Adrenal gland (tissue), 12 donors: Measurements from ENCODE around the gene PDCD1LG2. TPM values are rescaled to one million over a fixed set of nuclear protein-coding genes. Genes with fewer than 3 reads are reported as not detected.

Experiments
- DNase-seq, 7 donors: peaks; one replicate each; pipeline ENCODE4 v3.0.0-alpha.2; 2019 to 2020
- H3K27ac ChIP-seq, 5 donors: fragments of 200-600 bp; sonication (generic) in 4 of 5; 1 replicate in 3 of 5; 2 replicates in 2 of 5; pipeline versions ENCODE4 v1.5.1 to v1.8.0; 2016 to 2020; ENCODE audit warnings: mild to moderate bottlenecking in 1 of 5
- H3K27me3 ChIP-seq: fragments of 200-600 bp; 2 replicates; pipeline ENCODE4 v1.8.0; 2021
- H3K36me3 ChIP-seq, 2 donors: fragments of 200-600 bp; replicated peaks in 1 of 2; 1 replicate in 1 of 2; 2 replicates in 1 of 2; pipeline versions ENCODE4 v1.5.1 to v1.8.0; 2018 to 2022
- H3K4me1 ChIP-seq, 2 donors: fragments of 200-600 bp; replicated peaks in 1 of 2; 1 replicate in 1 of 2; 2 replicates in 1 of 2; pipeline versions ENCODE4 v1.5.1 to v1.8.0; 2018 to 2021
- H3K4me3 ChIP-seq, 4 donors: fragments of 200-600 bp; sonication (generic) in 3 of 4; one replicate each; pipeline ENCODE4 v1.5.1; 2016 to 2018
- H3K9me3 ChIP-seq, 3 donors: fragments of 200-600 bp; sonication (generic) in 1 of 3; replicated peaks in 1 of 3; 1 replicate in 2 of 3; 2 replicates in 1 of 3; pipeline versions ENCODE4 v1.5.1 to v1.8.0; 2016 to 2021
- CTCF ChIP-seq, 6 experiments: fragments of 450-650 bp in 4 of 6; fragments of 200-600 bp in 2 of 6; sonication (generic) in 1 of 6; IDR thresholded peaks; 1 replicate in 5 of 6; 2 replicates in 1 of 6; pipeline versions ENCODE4 v1.5.1 to v1.8.0; 2016 to 2021; ENCODE audit warnings: antibody characterized with exemption in 6 of 6, mild to moderate bottlenecking in 2 of 6, moderate library complexity in 1 of 6
- POLR2A ChIP-seq, 2 donors: fragments of 450-650 bp; IDR thresholded peaks; one replicate each; pipeline ENCODE4 v1.6.1; 2017; ENCODE audit warnings: antibody characterized with exemption in 2 of 2, mild to moderate bottlenecking in 2 of 2, moderate library complexity in 1 of 2
- WGBS, 4 donors: extraction: QIAGEN DNeasy Blood & Tissue Kit in 2 of 4; methylation state at CpG; one replicate each; pipeline versions ENCODE4 v1.1.5 to v1.1.7; 2013 to 2017; 5-methylcytosine and 5-hydroxymethylcytosine counted together
- intact Hi-C, 2 donors: fragments of 100-400 bp; cut with DNase I; formaldehyde crosslinking; loops; one replicate each; pipeline versions ENCODE4 v1.14.1 to v1.15.0; 2022 to 2023
- polyA plus RNA-seq, 3 donors: library from polyadenylated mRNA; stranded (reverse); fragments of 200-250 nt in 2 of 3; fragments of 350-450 nt in 1 of 3; fragmentation: Illumina TruSeq in 1 of 3; extraction: RNeasy Lipid Tissue Mini Kit (QIAGEN cat#74804) in 1 of 3; gene quantifications; one replicate each; pipeline ENCODE4 v1.2.3, GENCODE V29; 2013 to 2014
- total RNA-seq, 9 donors: library from RNA; depleted of rRNA in 4 of 9; stranded (reverse); fragments of >200 nt in 4 of 9; fragments of 120-200 nt in 1 of 9; fragmentation: NEBNext Ultra II Directional in 1 of 9; extraction: Animal tissue kit (Norgen Biotek cat#: 25700) in 1 of 9; gene quantifications; one replicate each; pipeline versions ENCODE4 v1.1.0 to v1.2.4, GENCODE V29; 2013 to 2023
- donor health status: healthy with polysubstance abuse.
- donor health status: Bipolar disorder and iron deficiency.
- donor health status: DM: yes; HTN: yes; CAD: no.
- donor health status: DM: no; HTN: no; CAD: no.
- donor health status: DM: no; HTN: no; CAD: no.
- donor health status: DM: yes; HTN: yes; CAD: no.

PDCD1LG2 gene
- total and polyA plus RNA-seq, 12 donors: 0.17 to 5.5 (median 1.4) TPM

DNA sequence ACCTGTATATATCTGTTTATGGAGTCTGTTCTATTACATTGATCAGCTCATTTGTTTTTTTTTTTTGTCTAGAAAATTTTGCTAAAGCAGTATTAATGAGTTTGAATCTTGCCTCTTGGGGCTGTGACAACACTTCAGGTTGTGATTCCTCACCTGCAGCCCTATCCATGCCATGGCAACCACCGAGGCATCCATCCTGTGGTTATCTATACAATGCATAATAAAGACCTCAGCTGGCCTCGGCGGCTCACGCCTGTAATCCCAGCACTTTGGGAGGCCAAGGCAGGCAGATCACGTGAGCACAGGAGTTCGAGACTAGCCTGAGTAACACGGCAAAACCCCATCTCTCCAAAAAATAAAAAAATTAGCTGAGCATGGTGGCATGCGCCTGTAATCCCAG lies 28.1 kb upstream of the PDCD1LG2 start:
- TF ChIP-seq POLR2A (IDR thresholded peaks at IDR 0.05) (no peak), CTCF (IDR thresholded peaks at IDR 0.05) (no peak)
- no peak overlapping the region for H3K27ac ChIP-seq
- no peaks in the 10 kb centered on the region for H3K9me3 ChIP-seq
- H3K4me1 ChIP-seq: no peaks in the 10 kb centered on the region
- intact Hi-C loops: no loop called here
- no peaks in the 10 kb centered on the region for H3K36me3 ChIP-seq
- no peak for DNase-seq
- H3K4me3 ChIP-seq: no peak overlapping the region
- H3K27me3 ChIP-seq: no peaks in the 10 kb centered on the region
- 72 to 85% (median 80%) methylated on average over 6 to 8 of the region's 8 CpGs for WGBS, 4 donors

- no peak overlapping the region for H3K4me3 ChIP-seq
- H3K27ac ChIP-seq: no peak overlapping the region
- TF ChIP-seq CTCF (IDR thresholded peaks at IDR 0.05): no peak
- no peak for TF ChIP-seq POLR2A (IDR thresholded peaks at IDR 0.05)
- no peaks in the 10 kb centered on the region for H3K4me1 ChIP-seq
- 62 to 90% (median 77%) methylated on average over 2 of the region's 2 CpGs for WGBS, 4 donors
- DNase-seq: no peak
- H3K27me3 ChIP-seq: no peaks in the 10 kb centered on the region
- intact Hi-C loops: no loop called here
- no peaks in the 10 kb centered on the region for H3K36me3 ChIP-seq
- H3K9me3 ChIP-seq: no peaks in the 10 kb centered on the region
These were observed 27.0 kb upstream of the PDCD1LG2 start for GRCh38 chr9:5483306-5483705.

DNA sequence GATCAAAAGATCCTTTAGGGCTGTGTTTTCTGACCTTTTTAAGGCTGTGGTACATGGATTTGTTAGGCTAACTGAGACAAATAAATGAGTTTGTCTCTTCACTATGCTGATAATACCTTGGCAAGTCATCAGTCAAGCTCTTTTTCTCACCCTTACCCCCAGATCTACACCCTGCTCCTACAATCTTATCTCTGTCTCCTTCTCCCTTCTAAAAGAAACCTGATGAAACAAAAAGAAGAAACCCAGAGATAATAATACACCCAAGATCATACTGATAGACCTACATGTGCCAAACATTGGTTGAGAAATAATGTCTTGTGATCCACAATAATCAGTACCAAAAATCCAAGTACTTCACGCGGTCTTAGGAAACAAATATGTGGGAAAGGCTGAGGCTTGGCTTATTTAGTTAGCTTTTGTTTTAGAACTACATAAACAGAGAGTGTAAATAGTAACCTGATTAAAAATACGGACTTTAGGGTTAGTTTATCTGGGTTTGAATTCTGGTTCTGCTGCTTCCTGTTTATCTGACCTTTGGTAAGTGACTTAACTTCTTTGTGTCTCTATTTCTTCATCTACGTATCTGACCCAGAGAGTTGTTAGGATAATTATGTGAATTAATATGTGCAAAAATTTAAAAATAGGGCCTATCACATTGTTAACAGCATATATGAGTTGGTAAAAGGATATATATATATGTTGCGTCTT lies 24.8 kb upstream of the PDCD1LG2 start:
- Histone ChIP-seq H3K4me3 (no peak overlapping the region), H3K9me3 (no peaks in the 10 kb centered on the region), H3K27ac (no peak overlapping the region), H3K36me3 (no peaks in the 10 kb centered on the region), H3K4me1 (no peaks in the 10 kb centered on the region), H3K27me3 (no peaks in the 10 kb centered on the region)
- intact Hi-C loops: no loop called here
- 80 to 88% (median 85%) methylated on average over 5 of the region's 5 CpGs for WGBS, 4 donors
- no peak for DNase-seq
- TF ChIP-seq CTCF (IDR thresholded peaks at IDR 0.05) (no peak), POLR2A (IDR thresholded peaks at IDR 0.05) (no peak)

DNA sequence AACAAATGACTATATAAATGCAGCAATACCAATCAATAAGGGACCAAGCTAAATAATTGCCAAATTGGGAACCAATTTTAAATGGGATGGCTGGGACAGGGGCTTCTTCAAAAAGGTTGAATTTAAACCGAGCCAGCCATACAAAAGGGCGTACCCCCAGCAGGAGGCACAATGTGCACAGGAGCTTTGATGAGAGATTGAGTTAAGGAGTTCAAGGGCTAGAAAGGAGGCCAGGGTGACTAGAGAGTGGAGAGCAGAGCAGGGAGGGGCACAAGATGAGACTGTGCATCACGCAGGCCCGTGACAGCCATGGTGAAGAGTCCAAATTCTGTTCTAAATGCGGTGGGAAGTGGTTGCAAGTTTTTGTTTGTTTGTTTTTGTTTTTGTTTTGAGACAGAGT lies 23.3 kb upstream of the PDCD1LG2 start:
- Histone ChIP-seq H3K27me3 (no peaks in the 10 kb centered on the region), H3K4me3 (no peak overlapping the region), H3K9me3 (no peaks in the 10 kb centered on the region), H3K36me3 (no peaks in the 10 kb centered on the region), H3K4me1 (no peaks in the 10 kb centered on the region), H3K27ac (no peak overlapping the region)
- intact Hi-C loops: no loop called here
- DNase-seq: no peak
- 78 to 96% (median 86%) methylated on average over 5 of the region's 5 CpGs for WGBS, 4 donors
- TF ChIP-seq CTCF (IDR thresholded peaks at IDR 0.05) (no peak), POLR2A (IDR thresholded peaks at IDR 0.05) (no peak)
